K562 treated with DMSO at 1 percent for 48 hours (cell line): ENCODE measurements around the gene ZNF512. TPM values are rescaled to one million over a fixed set of nuclear protein-coding genes. Genes with fewer than 3 reads are reported as not detected.

ENCODE experiments used
- total RNA-seq: library from RNA; unstranded; fragments of 300-600 nt; gene quantifications from 2 replicates; pipeline ENCODE4 v1.2.3, GENCODE V29; 2022; ENCODE audit warnings: low replicate concordance; ENCODE audit errors: extremely low read depth

The ZNF512 gene, protein sequence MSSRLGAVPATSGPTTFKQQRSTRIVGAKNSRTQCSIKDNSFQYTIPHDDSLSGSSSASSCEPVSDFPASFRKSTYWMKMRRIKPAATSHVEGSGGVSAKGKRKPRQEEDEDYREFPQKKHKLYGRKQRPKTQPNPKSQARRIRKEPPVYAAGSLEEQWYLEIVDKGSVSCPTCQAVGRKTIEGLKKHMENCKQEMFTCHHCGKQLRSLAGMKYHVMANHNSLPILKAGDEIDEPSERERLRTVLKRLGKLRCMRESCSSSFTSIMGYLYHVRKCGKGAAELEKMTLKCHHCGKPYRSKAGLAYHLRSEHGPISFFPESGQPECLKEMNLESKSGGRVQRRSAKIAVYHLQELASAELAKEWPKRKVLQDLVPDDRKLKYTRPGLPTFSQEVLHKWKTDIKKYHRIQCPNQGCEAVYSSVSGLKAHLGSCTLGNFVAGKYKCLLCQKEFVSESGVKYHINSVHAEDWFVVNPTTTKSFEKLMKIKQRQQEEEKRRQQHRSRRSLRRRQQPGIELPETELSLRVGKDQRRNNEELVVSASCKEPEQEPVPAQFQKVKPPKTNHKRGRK
- total RNA-seq: not detected in 2 replicates

DNA sequence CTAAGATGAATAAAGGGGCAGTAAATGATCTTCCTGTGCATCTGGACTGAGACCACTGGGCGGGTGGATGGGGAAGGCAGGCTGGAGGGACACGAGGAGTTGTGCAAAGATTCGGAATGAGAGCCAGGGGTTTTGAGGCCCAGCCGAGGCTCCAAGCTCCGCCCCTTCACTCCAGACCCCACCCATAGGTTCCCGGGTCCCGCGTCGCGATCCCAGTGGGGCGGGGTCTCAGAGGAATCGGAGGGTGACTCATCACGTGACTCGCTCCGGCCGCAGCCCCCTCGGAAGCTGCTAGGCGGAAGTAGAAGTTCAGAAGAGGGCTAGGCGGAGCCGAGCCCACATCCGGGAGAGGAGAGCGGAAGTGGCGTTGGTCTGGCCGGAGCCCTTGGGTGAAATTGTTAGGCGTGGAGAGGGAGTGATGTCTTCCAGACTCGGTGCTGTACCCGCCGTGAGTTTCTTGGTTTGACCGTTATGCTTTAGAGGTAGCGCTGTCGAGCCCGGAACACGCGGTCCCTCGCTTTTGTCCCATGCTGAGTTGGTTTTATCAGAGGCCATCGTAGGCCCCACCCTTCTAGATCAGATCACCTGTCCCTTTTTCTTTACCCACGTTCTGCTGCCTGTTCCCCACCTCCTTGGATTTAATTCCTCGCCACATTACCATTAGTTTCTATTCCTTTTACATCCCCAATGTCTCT lies at the start of gene ZNF512:
Gene ZNF512 (plus strand): TSS at position 348 of the 695 bp plus-strand sequence. CDS start 71 bp downstream, at position 419.

GRCh38 chr2:27628767-27629709 lies 46.2 kb downstream of the ZNF512 start, which contains the start of the genes CCDC121 and GPN1:
Gene CCDC121 (minus strand): TSS chr2:27629012. CDS start chr2:27627799, 1,213 bp downstream.
Gene GPN1 (plus strand): TSS chr2:27629050. CDS start chr2:27629059, 9 bp downstream.

DNA sequence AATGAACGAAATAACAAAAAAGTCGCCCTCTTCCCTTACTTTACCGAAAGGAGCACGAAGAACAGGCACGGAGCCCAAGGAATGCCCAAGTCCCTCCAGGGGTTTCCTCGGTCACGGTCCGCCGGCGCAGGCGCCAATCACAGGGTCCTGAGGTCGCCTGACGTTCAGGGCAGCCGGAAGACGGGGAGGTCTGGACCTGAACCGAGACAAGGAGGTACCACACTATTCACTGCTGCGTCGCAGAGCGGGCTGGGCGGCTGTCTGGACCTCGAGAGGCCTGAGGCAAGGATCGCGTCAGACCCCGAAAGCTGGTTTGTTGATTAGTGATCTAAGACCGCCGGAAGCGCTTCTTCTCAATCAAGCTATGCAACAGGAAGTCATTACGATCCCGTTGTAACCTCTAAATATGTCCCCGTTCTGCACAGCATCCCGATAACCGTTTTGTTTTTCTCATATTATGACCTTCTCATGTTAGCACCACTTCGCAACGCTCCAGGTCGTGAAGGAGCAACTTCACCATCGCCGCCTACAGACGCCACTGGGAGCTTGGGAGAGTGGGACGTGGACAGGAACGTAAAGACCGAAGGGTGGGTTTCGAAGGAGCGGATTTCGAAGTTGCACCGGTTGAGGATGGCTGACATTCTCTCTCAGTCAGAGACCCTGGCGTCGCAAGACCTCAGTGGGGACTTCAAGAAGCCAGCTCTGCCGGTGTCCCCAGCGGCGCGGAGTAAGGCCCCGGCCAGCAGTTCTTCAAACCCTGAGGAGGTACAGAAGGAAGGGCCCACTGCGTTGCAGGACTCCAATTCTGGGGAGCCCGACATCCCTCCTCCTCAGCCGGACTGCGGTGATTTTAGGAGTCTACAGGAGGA lies 80.7 kb downstream of the ZNF512 start, which contains the start of the genes SLC4A1AP and SUPT7L:
Gene SLC4A1AP (plus strand): TSS at position 605 of the 869 bp plus-strand sequence. CDS start 26 bp downstream, at position 631.
Gene SUPT7L (minus strand): TSS at position 330 of the 869 bp plus-strand sequence. CDS start 1,422 bp downstream, outside the sequence.

Other genes starting within 250 kb of the ZNF512 start
- gene GTF3C2, start 226.3 kb upstream of the ZNF512 start, total RNA-seq: not detected in 2 replicates
- gene EIF2B4, start 212.7 kb upstream of the ZNF512 start, total RNA-seq: not detected in 2 replicates
- not detected in 2 replicates for gene SNX17, start 212.4 kb upstream of the ZNF512 start, total RNA-seq
- not detected in 2 replicates for gene ZNF513, start 202.3 kb upstream of the ZNF512 start, total RNA-seq
- gene PPM1G, start 173.5 kb upstream of the ZNF512 start, total RNA-seq: not detected in 2 replicates
- gene NRBP1, start 154.4 kb upstream of the ZNF512 start, total RNA-seq: not detected in 2 replicates
- not detected in 2 replicates for gene KRTCAP3, start 140.7 kb upstream of the ZNF512 start, total RNA-seq
- gene IFT172, start 93.3 kb upstream of the ZNF512 start, total RNA-seq: not detected in 2 replicates
- gene FNDC4, start 87.8 kb upstream of the ZNF512 start, total RNA-seq: not detected in 2 replicates
- not detected in 2 replicates for gene GCKR, start 86.2 kb upstream of the ZNF512 start, total RNA-seq
- not detected in 2 replicates for gene CCDC121, start 46.0 kb downstream of the ZNF512 start, total RNA-seq
- gene GPN1, start 46.0 kb downstream of the ZNF512 start, total RNA-seq: not detected in 2 replicates
- not detected in 2 replicates for gene SUPT7L, start 80.6 kb downstream of the ZNF512 start, total RNA-seq
- gene SLC4A1AP, start 80.8 kb downstream of the ZNF512 start, total RNA-seq: not detected in 2 replicates
- not detected in 2 replicates for gene MRPL33, start 188.7 kb downstream of the ZNF512 start, total RNA-seq